NB4 (cell line): ENCODE data around the gene SMDT1.
"Not testable (repeated sequence)": the region's sequence is repeated elsewhere in the genome, so short reads cannot be mapped to it uniquely, and the experiment has no call there.

Experiments used
- POLR2A ChIP-seq: IDR thresholded peaks from 2 replicates; pipeline ENCODE4 v1.6.1; 2011; ENCODE audit warnings: mild to moderate bottlenecking; ENCODE audit not compliant: insufficient read length; ENCODE audit errors: extremely low read depth
- TF ChIP-seq, protein P1 (sequence below): IDR thresholded peaks from one replicate; pipeline ENCODE4 v1.5.1; 2012; ENCODE audit warnings: low read depth, low read length

GRCh38 chr22:42130639-42131431 lies 51.3 kb downstream of the SMDT1 start, which contains the start of gene CYP2D6:
- TF ChIP-seq, protein P1, sequence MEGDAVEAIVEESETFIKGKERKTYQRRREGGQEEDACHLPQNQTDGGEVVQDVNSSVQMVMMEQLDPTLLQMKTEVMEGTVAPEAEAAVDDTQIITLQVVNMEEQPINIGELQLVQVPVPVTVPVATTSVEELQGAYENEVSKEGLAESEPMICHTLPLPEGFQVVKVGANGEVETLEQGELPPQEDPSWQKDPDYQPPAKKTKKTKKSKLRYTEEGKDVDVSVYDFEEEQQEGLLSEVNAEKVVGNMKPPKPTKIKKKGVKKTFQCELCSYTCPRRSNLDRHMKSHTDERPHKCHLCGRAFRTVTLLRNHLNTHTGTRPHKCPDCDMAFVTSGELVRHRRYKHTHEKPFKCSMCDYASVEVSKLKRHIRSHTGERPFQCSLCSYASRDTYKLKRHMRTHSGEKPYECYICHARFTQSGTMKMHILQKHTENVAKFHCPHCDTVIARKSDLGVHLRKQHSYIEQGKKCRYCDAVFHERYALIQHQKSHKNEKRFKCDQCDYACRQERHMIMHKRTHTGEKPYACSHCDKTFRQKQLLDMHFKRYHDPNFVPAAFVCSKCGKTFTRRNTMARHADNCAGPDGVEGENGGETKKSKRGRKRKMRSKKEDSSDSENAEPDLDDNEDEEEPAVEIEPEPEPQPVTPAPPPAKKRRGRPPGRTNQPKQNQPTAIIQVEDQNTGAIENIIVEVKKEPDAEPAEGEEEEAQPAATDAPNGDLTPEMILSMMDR, result not testable (repeated sequence)
- TF ChIP-seq POLR2A, result not testable (repeated sequence)
